ENCODE results near the gene INPP4B. TPM values are rescaled to one million over a fixed set of nuclear protein-coding genes. Genes with fewer than 3 reads are reported as not detected.

INPP4B gene
- total RNA-seq, 1 experiment from 2014 or later = 53.7 TPM

- Histone ChIP-seq H3K36me3 (ENCODE audit: low read depth) (no peaks in the 10 kb centered on the region), H4K20me1 (ENCODE audit: insufficient read depth) (no peaks in the 10 kb centered on the region), H2AFZ (no peak overlapping the region), H3K4me1 (replicated peaks; ENCODE audit: insufficient read depth) (peaks cover 16% of the 10 kb centered on the region), H3K4me2 (0 out of 2 replicates have a peak overlapping the region, but pooled peaks have one; percentile 7), H3K27me3 (ENCODE audit: insufficient read depth, low read depth) (no peaks in the 10 kb centered on the region), H3K9me3 (ENCODE audit: insufficient read depth, low read depth) (no peaks in the 10 kb centered on the region; the same call in none of the 2 replicates), H3K9me2 (ENCODE audit: insufficient read depth) (no peaks in the 10 kb centered on the region), H3F3A (ENCODE audit: insufficient read depth, low read depth) (peaks cover 6% of the 10 kb centered on the region; the same call in 1 of the 2 replicates), H3K79me2 (ENCODE audit: low read depth) (no peaks in the 10 kb centered on the region), H3K27ac (peak overlapping the region; percentile 64), H3K4me3 (no peak overlapping the region)
- POLR2A ChIA-PET (ENCODE audit: unreplicated experiment) = interaction anchor here (0.6 to 0.9 kb wide), 3 partner anchors 97 to 371 kb away, joined by 5 to 18 read pairs (median 9); no protein-coding TSS in a partner anchor
- CTCF ChIA-PET = interaction anchor here (0.5 to 2.0 kb wide), 8 partner anchors 11 to 1243 kb away, joined by 3 to 6 read pairs (median 4); no protein-coding TSS in a partner anchor
- no TSS peak for BruUV-seq (replicated peaks)
- DNase-seq = peak in 1 of 2 experiments; percentile 65
- TF ChIP-seq EZH2 (IDR thresholded peaks at IDR 0.05; ENCODE audit: low read depth) = no peak
- peak; percentile 63 for TF ChIP-seq CTCF (conservative IDR thresholded peaks at IDR 0.05)
- intact Hi-C loops (cut with micrococcal nuclease; ENCODE audit: unreplicated experiment) = loop anchor here (1.0 to 5.0 kb wide), 7 partner anchors 97 to 593 kb away; no protein-coding TSS in a partner anchor
Observed at GRCh38 chr4:142719854-142720541, 126.1 kb downstream of the INPP4B start.

DNA sequence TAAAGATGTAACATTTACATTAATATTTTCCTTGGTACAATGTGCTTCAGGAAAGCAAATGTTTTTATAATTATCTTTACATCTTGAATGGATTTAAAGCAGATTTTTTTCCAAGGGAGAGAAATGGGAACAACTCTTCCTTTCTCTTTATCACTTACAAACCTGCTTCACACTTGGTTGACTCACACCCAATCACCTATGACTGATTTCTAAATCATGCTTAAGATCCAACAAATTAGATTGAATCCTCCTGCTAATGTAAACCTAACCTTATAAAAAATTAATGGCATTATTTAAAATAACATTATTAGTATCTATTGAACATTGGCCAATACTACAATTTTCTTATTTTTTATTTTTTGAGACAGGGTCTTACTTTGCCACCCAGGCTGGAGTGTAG is 127.1 kb downstream of the INPP4B start:
- BruUV-seq (replicated peaks) = no TSS peak
- no peak overlapping the region for H3K4me2 ChIP-seq
- H3K36me3 ChIP-seq (ENCODE audit: low read depth) = no peaks in the 10 kb centered on the region
- POLR2A ChIA-PET (ENCODE audit: unreplicated experiment) = no interaction called here
- H3K79me2 ChIP-seq (ENCODE audit: low read depth) = no peaks in the 10 kb centered on the region
- H4K20me1 ChIP-seq (ENCODE audit: insufficient read depth) = no peaks in the 10 kb centered on the region
- H3F3A ChIP-seq (ENCODE audit: insufficient read depth, low read depth) = peaks cover 6% of the 10 kb centered on the region; the same call in 1 of the 2 replicates
- peak overlapping the region; percentile 64 for H3K27ac ChIP-seq
- no peak overlapping the region for H3K4me3 ChIP-seq
- no peaks in the 10 kb centered on the region for H3K9me2 ChIP-seq (ENCODE audit: insufficient read depth)
- DNase-seq = no peak
- H3K9me3 ChIP-seq (ENCODE audit: insufficient read depth, low read depth) = no peaks in the 10 kb centered on the region; the same call in none of the 2 replicates
- intact Hi-C loops (cut with micrococcal nuclease; ENCODE audit: unreplicated experiment) = no loop called here
- no peaks in the 10 kb centered on the region for H3K27me3 ChIP-seq (ENCODE audit: insufficient read depth, low read depth)
- TF ChIP-seq EZH2 (IDR thresholded peaks at IDR 0.05; ENCODE audit: low read depth) = no peak
- no peak for TF ChIP-seq CTCF (conservative IDR thresholded peaks at IDR 0.05)
- H2AFZ ChIP-seq = no peak overlapping the region
- peaks cover 16% of the 10 kb centered on the region for H3K4me1 ChIP-seq (replicated peaks; ENCODE audit: insufficient read depth)
- CTCF ChIA-PET = interaction anchor here (0.6 kb wide), 1 partner anchor 12 kb away, joined by 3 read pairs; no protein-coding TSS in a partner anchor

GRCh38 chr4:142715727-142716126 is 130.4 kb downstream of the INPP4B start:
- BruUV-seq (replicated peaks) = no TSS peak
- Histone ChIP-seq H3K9me2 (ENCODE audit: insufficient read depth) (no peaks in the 10 kb centered on the region), H3F3A (ENCODE audit: insufficient read depth, low read depth) (peaks cover 6% of the 10 kb centered on the region; the same call in 1 of the 2 replicates), H4K20me1 (ENCODE audit: insufficient read depth) (no peaks in the 10 kb centered on the region), H3K4me1 (replicated peaks; ENCODE audit: insufficient read depth) (peaks cover 11% of the 10 kb centered on the region), H3K4me2 (no peak overlapping the region), H3K27ac (no peak overlapping the region), H3K9me3 (ENCODE audit: insufficient read depth, low read depth) (no peaks in the 10 kb centered on the region), H2AFZ (no peak overlapping the region), H3K27me3 (ENCODE audit: insufficient read depth, low read depth) (no peaks in the 10 kb centered on the region), H3K36me3 (ENCODE audit: low read depth) (no peaks in the 10 kb centered on the region; the same call in 1 of the 2 replicates), H3K79me2 (ENCODE audit: low read depth) (no peaks in the 10 kb centered on the region), H3K4me3 (no peak overlapping the region)
- no peak for DNase-seq
- intact Hi-C loops (cut with micrococcal nuclease; ENCODE audit: unreplicated experiment) = no loop called here
- POLR2A ChIA-PET (ENCODE audit: unreplicated experiment) = no interaction called here
- CTCF ChIA-PET = no interaction called here
- TF ChIP-seq CTCF (conservative IDR thresholded peaks at IDR 0.05) = no peak
- TF ChIP-seq EZH2 (IDR thresholded peaks at IDR 0.05; ENCODE audit: low read depth) = no peak
